ENCODE data around the gene SLC22A1.

The SLC22A1 gene

DNA sequence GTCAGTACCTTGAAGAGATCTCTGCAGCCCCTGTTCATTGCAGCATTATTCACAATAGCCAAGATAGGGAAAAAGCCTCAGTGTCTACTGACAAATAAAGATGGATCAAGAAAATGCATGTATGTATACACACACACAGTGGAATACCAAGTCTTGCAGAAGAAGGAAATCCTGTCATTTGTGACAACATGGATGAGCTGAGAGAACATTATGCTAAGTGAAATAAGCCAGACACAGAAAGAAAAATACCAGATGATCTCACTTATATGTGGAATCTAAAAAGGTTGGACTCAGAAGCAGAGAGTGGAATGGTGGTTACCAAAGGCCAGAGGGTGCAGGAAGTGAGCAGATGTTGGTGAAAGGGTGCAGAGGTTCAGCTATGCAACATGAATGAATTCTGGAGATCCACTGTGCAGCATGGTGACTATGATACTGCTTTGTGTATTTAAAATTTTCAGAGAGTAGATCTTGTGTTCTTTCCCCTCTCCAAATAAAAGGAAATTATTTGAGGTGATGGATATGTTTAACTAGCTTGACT is 11.0 kb upstream of the SLC22A1 start (continued):
- TF ChIP-seq YY1 (tag by site-specific recombination; IDR thresholded peaks at IDR 0.05) (no peak), ZNF16 (tag by site-specific recombination; IDR thresholded peaks at IDR 0.05; ENCODE audit: low read depth) (no peak), ZNF366 (tag by site-specific recombination; conservative IDR thresholded peaks at IDR 0.05) (no peak)
- TF ChIP-seq, protein P1, sequence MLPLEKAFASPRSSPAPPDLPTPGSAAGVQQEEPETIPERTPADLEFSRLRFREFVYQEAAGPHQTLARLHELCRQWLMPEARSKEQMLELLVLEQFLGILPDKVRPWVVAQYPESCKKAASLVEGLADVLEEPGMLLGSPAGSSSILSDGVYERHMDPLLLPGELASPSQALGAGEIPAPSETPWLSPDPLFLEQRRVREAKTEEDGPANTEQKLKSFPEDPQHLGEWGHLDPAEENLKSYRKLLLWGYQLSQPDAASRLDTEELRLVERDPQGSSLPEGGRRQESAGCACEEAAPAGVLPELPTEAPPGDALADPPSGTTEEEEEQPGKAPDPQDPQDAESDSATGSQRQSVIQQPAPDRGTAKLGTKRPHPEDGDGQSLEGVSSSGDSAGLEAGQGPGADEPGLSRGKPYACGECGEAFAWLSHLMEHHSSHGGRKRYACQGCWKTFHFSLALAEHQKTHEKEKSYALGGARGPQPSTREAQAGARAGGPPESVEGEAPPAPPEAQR (tag by site-specific recombination; IDR thresholded peaks at IDR 0.05), result no peak
- TF ChIP-seq, protein P2, sequence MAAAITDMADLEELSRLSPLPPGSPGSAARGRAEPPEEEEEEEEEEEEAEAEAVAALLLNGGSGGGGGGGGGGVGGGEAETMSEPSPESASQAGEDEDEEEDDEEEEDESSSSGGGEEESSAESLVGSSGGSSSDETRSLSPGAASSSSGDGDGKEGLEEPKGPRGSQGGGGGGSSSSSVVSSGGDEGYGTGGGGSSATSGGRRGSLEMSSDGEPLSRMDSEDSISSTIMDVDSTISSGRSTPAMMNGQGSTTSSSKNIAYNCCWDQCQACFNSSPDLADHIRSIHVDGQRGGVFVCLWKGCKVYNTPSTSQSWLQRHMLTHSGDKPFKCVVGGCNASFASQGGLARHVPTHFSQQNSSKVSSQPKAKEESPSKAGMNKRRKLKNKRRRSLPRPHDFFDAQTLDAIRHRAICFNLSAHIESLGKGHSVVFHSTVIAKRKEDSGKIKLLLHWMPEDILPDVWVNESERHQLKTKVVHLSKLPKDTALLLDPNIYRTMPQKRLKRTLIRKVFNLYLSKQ (tag by site-specific recombination; IDR thresholded peaks at IDR 0.05; ENCODE audit: borderline replicate concordance), result no peak

DNA sequence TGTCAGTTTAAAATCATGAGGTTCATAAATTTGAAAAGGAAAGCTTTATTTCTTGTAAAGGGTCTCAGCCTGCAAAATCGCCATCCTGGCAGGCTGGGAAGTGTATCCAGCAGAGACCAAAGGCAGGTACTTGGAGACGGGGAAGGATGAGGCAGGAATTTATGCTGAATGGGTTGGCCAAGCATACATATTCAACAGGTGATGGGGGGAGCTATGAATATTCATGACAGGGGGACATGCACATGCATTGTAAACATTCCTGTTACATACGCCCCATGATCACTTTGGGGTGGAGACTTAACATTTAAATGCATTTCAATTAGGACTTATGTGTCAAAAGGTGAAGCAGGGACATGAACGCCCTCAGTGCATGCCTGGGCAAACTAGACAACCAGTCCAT is 9.8 kb upstream of the SLC22A1 start:
- H3K27ac ChIP-seq (ENCODE audit: extremely low read depth, low read depth, low read length), result no peak overlapping the region
- no peaks in the 10 kb centered on the region for H3K9me3 ChIP-seq (ENCODE audit: control insufficient read depth, insufficient read depth, low read depth, low read length)
- CTCF ChIA-PET, result interaction anchor here (0.7 to 1.1 kb wide), 3 partner anchors 23 to 248 kb away, joined by 3 read pairs; no protein-coding TSS in a partner anchor
- H3K4me3 ChIP-seq (ENCODE audit: low read depth, low read length), result no peak overlapping the region
- POLR2A ChIA-PET, result no interaction called here
- H3K4me1 ChIP-seq (ENCODE audit: control insufficient read depth, insufficient read depth, low read length), result no peaks in the 10 kb centered on the region
- TF ChIP-seq ZNF354C (tag by site-specific recombination; IDR thresholded peaks at IDR 0.05; ENCODE audit: borderline replicate concordance, low read depth) (no peak), SCRT1 (tag by site-specific recombination; IDR thresholded peaks at IDR 0.05; ENCODE audit: borderline replicate concordance) (peak; percentile 65), ZNF248 (tag by site-specific recombination; IDR thresholded peaks at IDR 0.05) (no peak), ZNF239 (tag by site-specific recombination; IDR thresholded peaks at IDR 0.05) (no peak), SCRT2 (tag by site-specific recombination; IDR thresholded peaks at IDR 0.05) (peak; percentile 94), ZNF221 (tag by site-specific recombination; IDR thresholded peaks at IDR 0.05; ENCODE audit: borderline replicate concordance) (no peak), ZNF654 (tag by site-specific recombination; IDR thresholded peaks at IDR 0.05; ENCODE audit: low read depth) (no peak), ZFP69B (tag by site-specific recombination; IDR thresholded peaks at IDR 0.05) (no peak), HOXC10 (CRISPR knock-in tag; IDR thresholded peaks at IDR 0.05) (no peak), ZBTB48 (tag by site-specific recombination; IDR thresholded peaks at IDR 0.05) (no peak), ZNF155 (tag by site-specific recombination; IDR thresholded peaks at IDR 0.05) (no peak), ZNF610 (tag by site-specific recombination; IDR thresholded peaks at IDR 0.05; ENCODE audit: borderline replicate concordance) (no peak)
- TF ChIP-seq, protein P3, sequence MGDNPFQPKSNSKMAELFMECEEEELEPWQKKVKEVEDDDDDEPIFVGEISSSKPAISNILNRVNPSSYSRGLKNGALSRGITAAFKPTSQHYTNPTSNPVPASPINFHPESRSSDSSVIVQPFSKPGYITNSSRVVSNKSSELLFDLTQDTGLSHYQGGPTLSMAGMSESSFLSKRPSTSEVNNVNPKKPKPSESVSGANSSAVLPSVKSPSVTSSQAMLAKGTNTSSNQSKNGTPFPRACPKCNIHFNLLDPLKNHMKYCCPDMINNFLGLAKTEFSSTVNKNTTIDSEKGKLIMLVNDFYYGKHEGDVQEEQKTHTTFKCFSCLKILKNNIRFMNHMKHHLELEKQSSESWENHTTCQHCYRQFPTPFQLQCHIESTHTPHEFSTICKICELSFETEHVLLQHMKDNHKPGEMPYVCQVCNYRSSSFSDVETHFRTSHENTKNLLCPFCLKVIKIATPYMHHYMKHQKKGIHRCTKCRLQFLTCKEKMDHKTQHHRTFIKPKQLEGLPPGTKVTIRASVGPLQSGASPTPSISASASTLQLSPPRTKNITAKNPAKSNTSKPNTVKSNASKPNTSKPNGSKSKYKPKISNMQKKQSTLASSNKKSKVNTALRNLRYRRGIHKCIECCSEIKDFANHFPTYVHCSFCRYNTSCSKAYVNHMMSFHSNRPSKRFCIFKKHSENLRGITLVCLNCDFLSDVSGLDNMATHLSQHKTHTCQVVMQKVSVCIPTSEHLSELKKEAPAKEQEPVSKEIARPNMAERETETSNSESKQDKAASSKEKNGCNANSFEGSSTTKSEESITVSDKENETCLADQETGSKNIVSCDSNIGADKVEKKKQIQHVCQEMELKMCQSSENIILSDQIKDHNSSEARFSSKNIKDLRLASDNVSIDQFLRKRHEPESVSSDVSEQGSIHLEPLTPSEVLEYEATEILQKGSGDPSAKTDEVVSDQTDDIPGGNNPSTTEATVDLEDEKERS (tag by site-specific recombination; IDR thresholded peaks at IDR 0.05), result no peak
- H3K36me3 ChIP-seq (ENCODE audit: control insufficient read depth in 2 of 2, insufficient read depth in 1 of 2, low read length in 2 of 2), result peaks cover 0 to 36% of the 10 kb centered on the region in 2 experiments; a peak in 1 of 3 replicates
